GM21360 (cell line): ENCODE data around the gene ZNF101.
A peak's percentile ranks its signal among the peaks of the same experiment; 100 is the strongest.

ENCODE experiments used
- ATAC-seq: cut with Tn5 transposase; IDR thresholded peaks from one replicate; pipeline ENCODE4 v1.9.1; 2021; ENCODE audit warnings: mild to moderate bottlenecking, moderate library complexity; ENCODE audit not compliant: unreplicated experiment

The ZNF101 gene

GRCh38 chr19:19668230-19669012, at the start of gene ZNF101:
TSS of gene ZNF101 (plus strand) at chr19:19668839. CDS start at chr19:19668964, 125 bp downstream.
- ATAC-seq: peak; percentile 70

GRCh38 chr19:19619181-19619848, 49.3 kb upstream of the ZNF101 start:
- ATAC-seq: no peak

GRCh38 chr19:19619849-19620210, 48.8 kb upstream of the ZNF101 start:
- no peak for ATAC-seq

DNA sequence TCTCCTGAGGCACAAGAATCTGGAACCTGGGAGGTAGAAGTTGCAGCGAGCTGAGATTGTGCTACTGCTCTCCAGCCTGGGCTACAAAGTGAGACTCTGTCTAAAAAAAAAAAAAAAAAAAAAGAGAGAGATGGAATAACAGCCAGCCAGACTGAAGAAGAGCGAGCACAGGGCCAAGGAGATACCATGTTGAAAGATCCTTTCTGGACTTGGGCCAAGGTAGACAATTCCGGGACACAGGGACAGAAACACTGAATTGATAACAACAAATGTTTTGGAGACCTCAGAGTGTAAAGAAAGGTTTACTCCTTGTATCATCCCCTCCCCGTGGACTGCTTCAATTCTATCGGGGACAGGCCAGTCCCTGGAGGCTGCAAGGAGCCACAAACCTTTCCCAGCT, 45.3 kb upstream of the ZNF101 start:
- no peak for ATAC-seq

DNA sequence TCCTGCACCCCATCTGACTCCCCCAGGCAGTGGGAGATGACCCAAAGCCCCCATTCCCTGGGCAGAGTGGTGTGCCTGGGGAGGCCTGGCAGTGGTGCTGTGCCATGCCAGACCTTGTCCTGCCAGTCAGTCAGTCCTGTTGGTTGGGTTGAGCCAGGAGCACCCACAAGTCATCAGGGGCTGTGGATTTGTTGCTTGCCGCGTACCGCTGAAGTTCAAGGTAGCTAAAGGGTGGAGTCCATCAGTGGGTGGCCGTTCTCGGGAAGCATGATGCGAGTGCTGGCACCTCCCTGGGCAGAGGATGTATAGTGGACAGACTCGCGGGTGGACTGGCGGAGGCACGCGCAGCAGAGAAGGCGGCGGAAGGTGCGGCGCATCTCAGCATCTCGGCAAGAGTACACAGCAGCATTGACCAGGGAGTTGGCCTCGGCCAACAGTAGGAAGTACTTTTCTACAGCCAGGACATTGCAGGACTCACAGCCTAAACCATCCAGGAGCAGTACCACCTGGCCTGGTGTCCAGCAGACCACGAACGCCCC, 44.5 kb upstream of the ZNF101 start:
- ATAC-seq: no peak

- no peak for ATAC-seq
Measured at GRCh38 chr19:19626516-19627472, 41.8 kb upstream of the ZNF101 start.

GRCh38 chr19:19627621-19628500, 40.8 kb upstream of the ZNF101 start, which contains the start of gene LPAR2:
TSS of gene LPAR2 (minus strand) at chr19:19628220. CDS start at chr19:19627275, 945 bp downstream.
- ATAC-seq: peak; percentile 57

DNA sequence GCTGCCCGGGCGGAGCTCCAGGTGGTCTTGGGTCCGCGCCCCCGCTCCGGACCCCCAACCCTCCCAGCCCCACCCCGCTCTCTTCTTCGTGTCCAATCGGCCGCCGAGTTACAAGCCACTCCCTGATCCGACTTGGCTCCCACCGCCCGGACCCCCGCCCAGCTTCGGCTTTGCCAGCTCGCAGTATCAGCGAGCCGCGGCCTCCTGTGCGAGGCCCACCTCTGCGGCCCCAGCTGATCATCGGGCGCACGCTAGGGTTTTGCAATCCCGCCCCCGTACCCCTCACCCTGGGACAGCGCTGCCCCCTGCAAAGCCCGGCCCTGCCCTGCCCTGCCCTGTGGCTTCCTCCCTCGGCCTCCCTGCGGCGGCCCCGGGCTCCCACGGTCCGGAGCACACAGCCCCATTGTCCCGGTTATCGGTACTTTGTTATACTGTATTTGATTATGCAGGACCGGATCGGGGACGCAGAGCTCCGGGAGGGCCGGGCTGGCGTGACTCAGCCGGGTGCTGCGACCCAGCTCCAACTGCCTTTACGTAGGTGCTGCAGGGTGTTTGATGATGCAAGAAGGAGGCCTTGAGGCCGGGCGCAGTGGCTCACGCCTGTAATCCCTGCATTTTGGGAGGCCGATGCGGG, 40.0 kb upstream of the ZNF101 start:
- ATAC-seq: no peak

DNA sequence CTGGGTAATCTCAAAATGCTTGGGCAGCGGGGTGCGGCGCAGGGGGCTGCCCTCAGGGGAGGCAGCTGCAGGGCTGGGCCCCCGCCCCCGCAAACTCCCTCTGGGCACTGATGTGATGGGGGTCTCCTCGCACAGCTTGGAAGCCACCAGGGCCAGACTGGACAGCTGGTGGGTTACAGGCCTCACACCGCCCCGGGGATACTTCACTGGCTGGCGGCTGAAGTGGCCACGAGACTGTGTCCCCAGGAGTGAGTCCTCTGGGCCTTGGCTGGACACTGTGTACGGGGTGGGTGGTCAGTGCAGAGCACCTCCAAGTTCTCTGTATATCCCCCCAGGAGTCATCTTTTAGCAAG, 38.6 kb upstream of the ZNF101 start:
- no peak for ATAC-seq

DNA sequence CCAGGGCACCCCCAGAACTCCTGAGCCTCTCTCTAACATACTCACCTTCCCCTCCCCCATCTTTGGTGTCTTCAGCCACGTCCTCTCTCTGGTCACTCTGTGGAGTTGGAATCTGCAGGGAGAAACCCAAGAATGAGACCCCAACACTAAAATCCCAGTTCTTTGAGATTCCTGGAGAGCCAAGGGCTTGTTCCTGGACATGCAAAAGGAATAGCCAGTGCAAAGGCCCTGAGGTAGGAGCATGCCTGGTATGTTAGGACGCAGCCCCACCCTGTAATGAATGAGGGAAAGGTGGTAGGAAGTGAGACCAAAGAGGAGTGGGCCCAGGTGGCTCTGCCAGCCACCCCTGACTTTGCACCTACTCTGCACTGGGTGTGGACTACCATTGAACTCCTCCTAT, 38.2 kb upstream of the ZNF101 start:
- no peak for ATAC-seq

DNA sequence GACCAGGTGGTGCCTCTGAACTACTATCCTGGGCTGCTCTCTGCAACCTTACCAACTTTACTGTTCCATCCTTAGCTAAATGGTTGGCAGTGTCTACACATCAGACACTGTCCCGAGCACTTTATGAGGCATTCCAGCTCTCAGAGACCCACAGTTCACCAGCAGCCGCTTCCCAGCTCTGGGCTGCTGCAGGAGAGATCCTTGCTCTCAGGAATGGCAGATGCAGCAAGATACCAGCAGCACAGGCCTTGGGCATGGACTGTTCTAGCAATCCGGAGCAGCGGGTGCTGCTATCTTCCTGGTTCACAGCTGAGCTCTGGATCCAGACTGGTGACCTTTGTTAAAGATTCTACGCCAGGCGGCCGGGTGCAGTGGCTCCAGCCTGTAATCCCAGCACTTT, 37.3 kb upstream of the ZNF101 start:
- no peak for ATAC-seq

GRCh38 chr19:19632661-19633060, 36.0 kb upstream of the ZNF101 start:
- ATAC-seq: no peak

GRCh38 chr19:19633711-19634515, 34.7 kb upstream of the ZNF101 start:
- no peak for ATAC-seq

- no peak for ATAC-seq
Measured at GRCh38 chr19:19634516-19635312, 33.9 kb upstream of the ZNF101 start.

DNA sequence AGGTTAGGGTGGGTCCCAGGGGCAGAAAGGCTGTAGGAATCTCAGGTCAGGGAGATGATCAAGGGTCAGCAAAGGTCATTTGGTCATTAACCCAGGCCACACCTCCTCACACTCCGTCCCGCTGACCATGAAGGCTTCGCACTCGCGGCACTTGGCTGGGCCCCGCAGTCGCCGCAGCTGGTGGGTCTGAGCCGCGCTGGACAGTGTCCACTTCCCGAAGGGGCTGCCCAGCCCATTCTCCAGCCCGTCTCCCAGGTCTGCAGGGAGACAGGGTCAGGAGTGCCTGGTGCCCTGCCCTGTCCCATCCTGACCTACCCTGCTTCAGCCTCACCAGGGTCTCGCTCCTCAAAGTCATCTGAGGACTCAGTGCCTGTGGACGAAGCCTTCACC, 33.3 kb upstream of the ZNF101 start:
- no peak for ATAC-seq

- ATAC-seq: no peak
Measured at GRCh38 chr19:19636573-19637185, 32.0 kb upstream of the ZNF101 start.

- no peak for ATAC-seq
Measured at GRCh38 chr19:19637186-19637522, 31.5 kb upstream of the ZNF101 start.
